ENCODE measurements around the gene FAM25A. TPM values are rescaled to one million over a fixed set of nuclear protein-coding genes. Genes with fewer than 3 reads are reported as not detected.
"Not testable (repeated sequence)": the region's sequence is repeated elsewhere in the genome, so short reads cannot be mapped to it uniquely, and the experiment has no call there.

Gene FAM25A
- total RNA-seq, 6 experiments from 2014 or later: not detected

DNA sequence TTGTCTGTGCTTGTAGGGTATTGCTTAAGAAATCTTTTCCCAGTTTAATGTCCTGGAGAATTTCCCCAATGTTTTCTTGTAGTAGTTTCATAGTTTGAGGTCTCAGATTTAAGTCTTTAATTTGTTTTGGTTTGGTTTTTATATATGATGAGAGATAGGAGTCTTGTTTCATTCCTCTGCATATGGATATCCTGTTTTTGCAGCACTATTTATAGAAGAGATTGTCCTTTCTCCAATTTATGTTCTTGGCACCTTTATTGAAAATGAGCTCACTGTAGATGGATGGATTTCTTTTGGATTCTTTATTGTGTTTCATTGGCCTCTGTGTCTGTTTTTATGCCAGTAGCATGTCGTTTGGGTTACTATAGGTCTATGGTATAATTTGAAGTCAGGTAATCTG lies 31.6 kb upstream of the FAM25A start:
- no peaks in the 10 kb centered on the region for H3K9me3 Mint-ChIP-seq
- no peaks in the 10 kb centered on the region for H3K27me3 Mint-ChIP-seq (ENCODE audit: insufficient read depth)
- H3K27ac Mint-ChIP-seq: no peak overlapping the region
- TF ChIP-seq, protein P1, sequence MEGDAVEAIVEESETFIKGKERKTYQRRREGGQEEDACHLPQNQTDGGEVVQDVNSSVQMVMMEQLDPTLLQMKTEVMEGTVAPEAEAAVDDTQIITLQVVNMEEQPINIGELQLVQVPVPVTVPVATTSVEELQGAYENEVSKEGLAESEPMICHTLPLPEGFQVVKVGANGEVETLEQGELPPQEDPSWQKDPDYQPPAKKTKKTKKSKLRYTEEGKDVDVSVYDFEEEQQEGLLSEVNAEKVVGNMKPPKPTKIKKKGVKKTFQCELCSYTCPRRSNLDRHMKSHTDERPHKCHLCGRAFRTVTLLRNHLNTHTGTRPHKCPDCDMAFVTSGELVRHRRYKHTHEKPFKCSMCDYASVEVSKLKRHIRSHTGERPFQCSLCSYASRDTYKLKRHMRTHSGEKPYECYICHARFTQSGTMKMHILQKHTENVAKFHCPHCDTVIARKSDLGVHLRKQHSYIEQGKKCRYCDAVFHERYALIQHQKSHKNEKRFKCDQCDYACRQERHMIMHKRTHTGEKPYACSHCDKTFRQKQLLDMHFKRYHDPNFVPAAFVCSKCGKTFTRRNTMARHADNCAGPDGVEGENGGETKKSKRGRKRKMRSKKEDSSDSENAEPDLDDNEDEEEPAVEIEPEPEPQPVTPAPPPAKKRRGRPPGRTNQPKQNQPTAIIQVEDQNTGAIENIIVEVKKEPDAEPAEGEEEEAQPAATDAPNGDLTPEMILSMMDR (IDR thresholded peaks at IDR 0.05): no peak
- DNase-seq: no peak
- peaks cover 12% of the 10 kb centered on the region for H3K4me1 Mint-ChIP-seq (ENCODE audit: low read depth)
- H3K4me3 Mint-ChIP-seq: no peak overlapping the region
- H3K36me3 Mint-ChIP-seq (ENCODE audit: low read depth): no peaks in the 10 kb centered on the region

DNA sequence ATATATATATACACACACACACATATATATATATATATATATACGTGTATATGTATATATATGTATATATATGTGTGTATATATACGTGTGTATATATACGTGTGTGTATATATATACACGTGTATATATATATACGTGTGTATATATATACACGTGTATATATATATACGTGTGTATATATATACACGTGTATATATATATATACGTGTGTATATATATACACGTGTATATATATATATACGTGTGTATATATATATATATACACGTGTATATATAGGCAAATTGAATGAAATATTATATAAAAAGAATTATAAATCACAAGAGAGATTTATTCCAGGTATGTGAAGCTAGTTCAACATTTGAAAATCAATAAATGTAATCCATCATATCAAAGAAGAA lies 28.7 kb upstream of the FAM25A start:
- H3K4me1 Mint-ChIP-seq (ENCODE audit: low read depth): peaks cover 12% of the 10 kb centered on the region
- DNase-seq; H3K36me3 Mint-ChIP-seq (ENCODE audit: low read depth); H3K27me3 Mint-ChIP-seq (ENCODE audit: insufficient read depth); H3K27ac Mint-ChIP-seq; H3K9me3 Mint-ChIP-seq; H3K4me3 Mint-ChIP-seq: not testable (repeated sequence)

DNA sequence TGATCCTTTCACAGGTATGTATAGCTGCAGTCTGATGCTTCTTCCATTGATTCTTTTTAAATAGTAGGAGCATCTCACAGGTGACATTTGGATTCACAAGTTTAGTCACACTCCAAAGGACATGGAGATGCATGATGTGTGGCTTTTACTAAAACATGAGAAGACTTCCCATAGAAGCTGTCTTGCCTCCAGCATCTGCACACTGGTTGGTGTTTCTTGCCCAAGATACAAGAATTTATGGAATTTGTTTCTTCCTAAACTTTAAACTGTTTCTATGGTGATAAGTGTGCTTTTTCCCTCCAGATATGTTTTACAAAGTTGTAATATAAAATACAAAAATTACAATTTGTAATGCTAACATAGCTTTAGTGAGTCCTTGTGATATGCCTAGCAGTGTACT lies 27.6 kb upstream of the FAM25A start:
- Mint-ChIP-seq H3K27ac (peak overlapping the region; percentile 74), H3K36me3 (ENCODE audit: low read depth) (0 out of 2 replicates have a peak, but pooled peaks cover 3% of the 10 kb centered on the region), H3K4me3 (no peak overlapping the region), H3K27me3 (ENCODE audit: insufficient read depth) (no peaks in the 10 kb centered on the region), H3K4me1 (ENCODE audit: low read depth) (peaks cover 12% of the 10 kb centered on the region), H3K9me3 (no peaks in the 10 kb centered on the region)
- DNase-seq: peak; percentile 22
- TF ChIP-seq, protein P1 (IDR thresholded peaks at IDR 0.05): no peak

DNA sequence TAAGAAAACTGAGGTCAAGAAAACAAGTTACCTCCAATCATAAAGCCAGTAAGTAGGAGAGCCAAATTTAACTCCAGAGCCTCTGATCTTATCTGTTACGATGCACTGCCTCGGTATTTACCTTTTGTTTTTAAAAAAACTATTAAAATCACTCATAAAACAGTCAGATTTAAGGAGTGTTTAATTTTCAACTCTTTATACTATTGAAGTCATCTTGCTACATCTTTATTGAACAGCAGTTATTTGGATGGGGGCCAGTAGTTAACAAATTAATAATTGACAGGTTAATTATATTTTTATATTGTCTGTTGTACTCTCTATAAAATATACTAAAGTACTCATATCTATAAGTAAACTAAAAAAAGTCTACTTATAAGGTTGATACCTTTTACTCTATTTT lies 27.2 kb upstream of the FAM25A start:
- peaks cover 12% of the 10 kb centered on the region for H3K4me1 Mint-ChIP-seq (ENCODE audit: low read depth)
- H3K9me3 Mint-ChIP-seq: no peaks in the 10 kb centered on the region
- 0 out of 2 replicates have a peak, but pooled peaks cover 3% of the 10 kb centered on the region for H3K36me3 Mint-ChIP-seq (ENCODE audit: low read depth)
- peaks cover under 1% of the 10 kb centered on the region; the same call in 1 of the 2 replicates for H3K27me3 Mint-ChIP-seq (ENCODE audit: insufficient read depth)
- peak overlapping the region; percentile 74 for H3K27ac Mint-ChIP-seq
- no peak for DNase-seq
- H3K4me3 Mint-ChIP-seq: no peak overlapping the region
- TF ChIP-seq, protein P1 (IDR thresholded peaks at IDR 0.05): no peak

DNA sequence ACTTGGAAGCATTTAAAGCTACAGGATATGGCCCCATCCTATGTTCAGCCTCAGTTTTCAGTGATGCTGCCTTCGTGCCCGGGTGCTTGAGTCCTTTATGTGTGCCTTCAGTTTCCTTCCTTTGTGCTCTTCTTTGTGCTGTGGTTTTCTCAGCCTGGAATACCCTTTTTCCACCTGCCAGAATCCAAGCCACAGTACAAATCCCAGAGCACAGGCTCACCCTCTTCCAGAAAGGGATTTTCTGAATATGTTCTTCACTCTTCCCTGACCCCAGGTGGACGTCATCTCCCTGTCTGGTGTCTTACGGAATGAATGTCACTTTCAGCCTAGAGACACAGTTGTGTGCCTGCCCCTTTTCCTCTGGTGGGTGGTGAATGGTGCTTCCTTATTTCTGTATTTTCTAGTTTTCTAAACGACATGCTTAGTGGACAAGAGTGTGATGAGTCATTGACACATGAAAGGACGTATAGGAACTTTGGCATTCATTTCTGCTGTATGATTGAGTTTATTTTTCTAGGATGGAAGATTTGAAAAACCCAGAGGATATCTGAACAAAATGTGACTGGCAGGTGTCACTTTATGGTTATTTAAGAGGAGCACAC lies 20.2 kb upstream of the FAM25A start:
- H3K27me3 Mint-ChIP-seq (ENCODE audit: insufficient read depth); H3K36me3 Mint-ChIP-seq (ENCODE audit: low read depth); DNase-seq; H3K4me3 Mint-ChIP-seq; H3K27ac Mint-ChIP-seq; H3K9me3 Mint-ChIP-seq: not testable (repeated sequence)
- H3K4me1 Mint-ChIP-seq (ENCODE audit: low read depth): peaks cover 11% of the 10 kb centered on the region

DNA sequence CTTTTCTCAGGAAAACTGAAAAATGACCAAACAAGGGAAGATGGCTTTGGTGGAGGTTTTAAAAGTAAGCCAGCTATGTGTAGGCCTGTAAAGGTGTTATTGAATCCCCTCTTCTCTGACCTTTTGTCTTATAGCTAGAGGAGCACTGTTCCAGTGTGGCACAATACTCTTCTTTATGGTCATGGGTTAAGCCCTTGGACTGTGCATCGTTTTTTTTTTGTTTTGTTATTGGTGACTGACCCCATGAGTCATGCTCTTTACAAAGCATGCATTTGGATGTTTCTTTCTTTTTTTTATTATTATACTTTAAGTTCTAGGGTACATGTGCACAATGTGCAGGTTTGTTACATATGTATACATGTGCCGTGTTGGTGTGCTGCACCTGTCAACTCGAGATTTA lies 19.6 kb upstream of the FAM25A start:
- Mint-ChIP-seq H3K4me3 (no peak overlapping the region), H3K4me1 (ENCODE audit: low read depth) (peaks cover 11% of the 10 kb centered on the region), H3K27me3 (ENCODE audit: insufficient read depth) (peaks cover 1% of the 10 kb centered on the region; the same call in 1 of the 2 replicates), H3K9me3 (no peaks in the 10 kb centered on the region), H3K27ac (no peak overlapping the region), H3K36me3 (ENCODE audit: low read depth) (no peaks in the 10 kb centered on the region)
- no peak for DNase-seq
- TF ChIP-seq, protein P1 (IDR thresholded peaks at IDR 0.05): no peak

DNA sequence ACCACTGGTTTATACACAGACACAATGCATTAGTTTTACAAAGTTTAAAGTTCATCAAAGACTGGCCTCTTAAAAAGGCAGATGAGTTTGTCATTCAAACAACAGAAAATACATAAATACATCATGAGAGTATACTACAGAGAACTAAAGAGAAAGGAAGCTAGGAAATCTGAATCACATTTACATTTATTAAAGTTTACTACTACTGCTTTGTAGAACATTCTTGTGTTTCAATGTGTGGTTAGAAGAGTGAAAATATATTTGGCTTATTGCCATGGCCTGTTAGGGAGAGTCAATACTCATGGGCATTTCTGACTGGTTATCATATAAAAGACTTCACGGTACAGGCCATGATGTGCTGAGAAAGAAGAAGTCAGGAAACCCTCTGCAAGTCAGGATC lies 13.0 kb upstream of the FAM25A start:
- peaks cover 11% of the 10 kb centered on the region for H3K4me1 Mint-ChIP-seq (ENCODE audit: low read depth)
- H3K27me3 Mint-ChIP-seq (ENCODE audit: insufficient read depth); H3K9me3 Mint-ChIP-seq; H3K27ac Mint-ChIP-seq; H3K36me3 Mint-ChIP-seq (ENCODE audit: low read depth); H3K4me3 Mint-ChIP-seq: not testable (repeated sequence)
- DNase-seq: peak; percentile 28

DNA sequence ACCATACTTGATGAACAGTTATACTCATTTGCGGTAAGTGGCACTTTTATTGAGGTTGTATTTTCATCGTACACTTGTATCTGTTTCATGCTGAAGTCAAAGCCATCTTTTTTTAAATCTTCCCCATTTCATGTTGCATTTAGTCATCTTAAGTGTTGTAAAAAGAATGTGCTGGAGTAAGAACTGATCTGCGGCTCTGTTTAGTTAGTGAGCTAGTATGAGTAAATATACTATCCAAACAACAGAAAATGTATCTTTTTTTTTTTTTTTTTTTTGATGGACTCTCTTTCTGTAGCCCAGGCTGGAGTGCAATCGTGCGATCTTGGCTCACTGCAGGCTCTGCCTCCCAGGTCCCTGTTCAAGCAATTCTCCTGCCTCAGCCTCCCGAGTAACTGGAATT lies 12.4 kb upstream of the FAM25A start:
- not testable (repeated sequence) for H3K27me3 Mint-ChIP-seq (ENCODE audit: insufficient read depth); H3K9me3 Mint-ChIP-seq; H3K27ac Mint-ChIP-seq; H3K36me3 Mint-ChIP-seq (ENCODE audit: low read depth); DNase-seq; H3K4me3 Mint-ChIP-seq
- peaks cover 11% of the 10 kb centered on the region for H3K4me1 Mint-ChIP-seq (ENCODE audit: low read depth)

DNA sequence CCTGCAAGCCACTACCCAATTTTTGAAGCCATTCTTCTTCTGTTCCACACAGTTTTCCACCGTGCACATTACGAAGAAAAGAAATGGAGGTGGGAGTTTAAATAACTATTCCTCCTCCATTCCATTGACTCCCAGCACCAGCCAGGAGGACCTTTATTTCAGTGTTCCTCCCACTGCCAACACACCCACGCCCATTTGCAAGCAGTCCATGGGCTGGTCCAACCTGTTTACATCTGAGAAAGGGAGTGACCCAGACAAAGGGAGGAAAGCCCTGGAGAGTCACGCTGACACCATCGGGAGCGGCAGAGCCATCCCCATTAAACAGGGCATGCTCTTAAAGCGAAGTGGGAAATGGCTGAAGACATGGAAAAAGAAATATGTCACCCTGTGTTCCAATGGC lies 11.8 kb upstream of the FAM25A start:
- H3K27ac Mint-ChIP-seq; H3K4me3 Mint-ChIP-seq; H3K36me3 Mint-ChIP-seq (ENCODE audit: low read depth); DNase-seq; H3K9me3 Mint-ChIP-seq; H3K27me3 Mint-ChIP-seq (ENCODE audit: insufficient read depth): not testable (repeated sequence)
- peaks cover 11% of the 10 kb centered on the region for H3K4me1 Mint-ChIP-seq (ENCODE audit: low read depth)

DNA sequence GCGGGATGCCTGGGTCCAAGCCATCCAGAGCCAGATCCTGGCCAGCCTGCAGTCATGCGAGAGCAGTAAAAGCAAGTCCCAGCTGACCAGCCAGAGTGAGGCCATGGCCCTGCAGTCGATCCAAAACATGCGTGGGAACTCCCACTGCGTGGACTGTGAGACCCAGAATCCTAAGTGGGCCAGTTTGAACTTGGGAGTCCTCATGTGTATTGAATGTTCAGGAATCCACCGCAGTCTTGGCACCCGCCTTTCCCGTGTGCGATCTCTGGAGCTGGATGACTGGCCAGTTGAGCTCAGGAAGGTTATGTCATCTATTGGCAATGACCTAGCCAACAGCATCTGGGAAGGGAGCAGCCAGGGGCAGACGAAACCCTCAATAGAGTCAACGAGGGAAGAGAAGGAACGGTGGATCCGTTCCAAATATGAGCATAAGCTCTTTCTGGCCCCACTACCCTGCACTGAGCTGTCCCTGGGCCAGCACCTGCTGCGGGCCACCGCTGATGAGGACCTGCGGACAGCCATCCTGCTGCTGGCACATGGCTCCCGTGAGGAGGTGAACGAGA lies 10.9 kb upstream of the FAM25A start:
- not testable (repeated sequence) for DNase-seq; H3K4me3 Mint-ChIP-seq; H3K27ac Mint-ChIP-seq; H3K27me3 Mint-ChIP-seq (ENCODE audit: insufficient read depth); H3K9me3 Mint-ChIP-seq; H3K36me3 Mint-ChIP-seq (ENCODE audit: low read depth)
- peaks cover 11% of the 10 kb centered on the region for H3K4me1 Mint-ChIP-seq (ENCODE audit: low read depth)

All from HFFc6 (cell line).